Parathyroid adenoma (tissue), 2 donors: ENCODE measurements around the gene PRR19.

ENCODE experiments used
- H2AFZ ChIP-seq: fragments of 300-600 bp; sonication (generic); one replicate; pipeline ENCODE4 v1.7.0; 2017; ENCODE audit warnings: antibody characterized with exemption, mild to moderate bottlenecking
- H3K27ac ChIP-seq: fragments of 300-600 bp; sonication (generic); one replicate; pipeline ENCODE4 v1.7.0; 2017
- H3K27me3 ChIP-seq: fragments of 300-600 bp; sonication (generic); one replicate; pipeline ENCODE4 v1.7.0; 2017; ENCODE audit warnings: low read length; ENCODE audit not compliant: control insufficient read depth, insufficient read depth
- H3K36me3 ChIP-seq: fragments of 300-600 bp; sonication (generic); one replicate; pipeline ENCODE4 v1.7.0; 2017; ENCODE audit warnings: low read length; ENCODE audit not compliant: control insufficient read depth, insufficient read depth
- H3K4me1 ChIP-seq: fragments of 300-600 bp; sonication (generic); one replicate; pipeline ENCODE4 v1.7.0; 2017; ENCODE audit warnings: control low read depth
- H3K4me2 ChIP-seq: fragments of 300-600 bp; sonication (generic); one replicate; pipeline ENCODE4 v1.7.0; 2017; ENCODE audit warnings: low read length
- H3K4me3 ChIP-seq: fragments of 300-600 bp; sonication (generic); one replicate; pipeline ENCODE4 v1.7.0; 2017; ENCODE audit warnings: low read depth, low read length
- H3K79me2 ChIP-seq: fragments of 300-600 bp; sonication (generic); one replicate; pipeline ENCODE4 v1.7.0; 2017; ENCODE audit warnings: control low read depth
- H3K9ac ChIP-seq: fragments of 300-600 bp; sonication (generic); one replicate; pipeline ENCODE4 v1.7.0; 2017; ENCODE audit warnings: mild to moderate bottlenecking
- H3K9me3 ChIP-seq: fragments of 300-600 bp; sonication (generic); one replicate; pipeline ENCODE4 v1.7.0; 2017; ENCODE audit warnings: low read length; ENCODE audit not compliant: control insufficient read depth
- TF ChIP-seq, protein P1 (sequence below): fragments of 300-600 bp; sonication (generic); IDR thresholded peaks from one replicate; pipeline ENCODE4 v1.7.0; 2017; ENCODE audit warnings: antibody characterized with exemption, mild to moderate bottlenecking
- donor health status: primary hyperparathyroidism.

PRR19 gene

GRCh38 chr19:42289556-42290041 lies 12.3 kb upstream of the PRR19 start:
- Histone ChIP-seq H3K9ac (no peak overlapping the region), H3K79me2 (no peaks in the 10 kb centered on the region), H3K27me3 (no peaks in the 10 kb centered on the region), H3K4me3 (no peak overlapping the region), H2AFZ (no peak overlapping the region), H3K27ac (no peak overlapping the region), H3K9me3 (no peaks in the 10 kb centered on the region), H3K4me1 (peaks cover 19% of the 10 kb centered on the region), H3K4me2 (no peak overlapping the region), H3K36me3 (no peaks in the 10 kb centered on the region)
- TF ChIP-seq, protein P1, sequence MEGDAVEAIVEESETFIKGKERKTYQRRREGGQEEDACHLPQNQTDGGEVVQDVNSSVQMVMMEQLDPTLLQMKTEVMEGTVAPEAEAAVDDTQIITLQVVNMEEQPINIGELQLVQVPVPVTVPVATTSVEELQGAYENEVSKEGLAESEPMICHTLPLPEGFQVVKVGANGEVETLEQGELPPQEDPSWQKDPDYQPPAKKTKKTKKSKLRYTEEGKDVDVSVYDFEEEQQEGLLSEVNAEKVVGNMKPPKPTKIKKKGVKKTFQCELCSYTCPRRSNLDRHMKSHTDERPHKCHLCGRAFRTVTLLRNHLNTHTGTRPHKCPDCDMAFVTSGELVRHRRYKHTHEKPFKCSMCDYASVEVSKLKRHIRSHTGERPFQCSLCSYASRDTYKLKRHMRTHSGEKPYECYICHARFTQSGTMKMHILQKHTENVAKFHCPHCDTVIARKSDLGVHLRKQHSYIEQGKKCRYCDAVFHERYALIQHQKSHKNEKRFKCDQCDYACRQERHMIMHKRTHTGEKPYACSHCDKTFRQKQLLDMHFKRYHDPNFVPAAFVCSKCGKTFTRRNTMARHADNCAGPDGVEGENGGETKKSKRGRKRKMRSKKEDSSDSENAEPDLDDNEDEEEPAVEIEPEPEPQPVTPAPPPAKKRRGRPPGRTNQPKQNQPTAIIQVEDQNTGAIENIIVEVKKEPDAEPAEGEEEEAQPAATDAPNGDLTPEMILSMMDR: no peak

DNA sequence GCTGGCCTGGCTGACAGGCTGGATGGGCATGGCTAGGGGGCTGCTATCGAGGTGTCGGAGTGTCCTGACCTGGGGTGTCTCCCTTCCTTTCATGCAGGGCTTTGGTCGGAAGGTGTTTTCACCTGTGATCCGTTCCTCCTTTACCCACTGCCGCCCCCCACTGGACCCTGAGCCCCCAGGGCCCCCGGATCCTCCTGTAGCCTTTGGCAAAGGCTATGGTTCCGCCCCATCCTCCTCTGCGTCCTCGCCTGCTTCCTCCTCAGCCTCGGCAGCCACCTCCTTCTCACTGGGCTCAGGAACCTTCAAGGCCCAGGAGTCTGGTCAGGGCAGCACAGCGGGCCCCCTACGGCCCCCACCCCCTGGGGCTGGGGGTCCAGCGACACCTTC lies 11.8 kb upstream of the PRR19 start:
- H3K4me1 ChIP-seq: peaks cover 14% of the 10 kb centered on the region
- no peaks in the 10 kb centered on the region for H3K27me3 ChIP-seq
- H3K27ac ChIP-seq: no peak overlapping the region
- H3K9ac ChIP-seq: no peak overlapping the region
- H2AFZ ChIP-seq: no peak overlapping the region
- H3K4me3 ChIP-seq: no peak overlapping the region
- H3K9me3 ChIP-seq: no peaks in the 10 kb centered on the region
- H3K4me2 ChIP-seq: no peak overlapping the region
- TF ChIP-seq, protein P1: no peak
- H3K79me2 ChIP-seq: no peaks in the 10 kb centered on the region
- no peaks in the 10 kb centered on the region for H3K36me3 ChIP-seq

DNA sequence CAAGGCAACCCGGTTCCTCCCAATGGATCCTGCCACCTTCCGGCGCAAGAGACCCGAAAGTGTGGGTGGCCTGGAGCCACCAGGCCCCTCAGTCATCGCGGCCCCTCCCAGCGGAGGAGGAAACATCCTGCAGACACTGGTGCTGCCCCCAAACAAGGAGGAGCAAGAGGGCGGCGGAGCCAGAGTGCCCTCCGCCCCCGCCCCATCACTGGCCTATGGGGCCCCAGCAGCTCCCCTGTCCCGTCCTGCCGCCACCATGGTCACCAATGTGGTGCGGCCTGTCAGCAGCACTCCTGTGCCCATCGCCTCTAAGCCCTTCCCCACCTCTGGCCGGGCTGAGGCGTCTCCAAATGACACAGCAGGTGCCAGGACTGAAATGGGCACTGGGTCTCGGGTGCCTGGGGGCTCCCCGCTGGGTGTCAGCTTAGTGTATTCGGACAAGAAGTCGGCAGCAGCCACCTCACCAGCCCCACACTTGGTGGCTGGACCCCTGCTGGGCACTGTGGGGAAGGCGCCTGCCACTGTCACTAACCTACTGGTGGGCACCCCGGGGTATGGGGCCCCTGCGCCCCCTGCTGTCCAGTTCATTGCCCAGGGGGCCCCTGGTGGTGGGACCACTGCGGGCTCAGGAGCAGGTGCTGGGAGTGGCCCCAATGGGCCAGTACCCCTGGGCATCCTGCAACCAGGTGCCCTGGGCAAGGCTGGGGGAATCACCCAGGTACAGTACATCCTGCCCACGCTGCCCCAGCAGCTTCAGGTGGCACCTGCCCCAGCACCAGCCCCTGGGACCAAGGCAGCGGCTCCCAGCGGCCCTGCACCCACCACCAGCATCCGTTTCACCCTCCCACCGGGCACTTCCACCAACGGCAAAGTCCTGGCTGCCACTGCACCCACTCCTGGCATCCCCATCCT lies 11.2 kb upstream of the PRR19 start:
- Histone ChIP-seq H2AFZ (no peak overlapping the region), H3K79me2 (no peaks in the 10 kb centered on the region), H3K4me2 (no peak overlapping the region), H3K27me3 (no peaks in the 10 kb centered on the region), H3K9me3 (no peaks in the 10 kb centered on the region), H3K4me3 (no peak overlapping the region), H3K27ac (no peak overlapping the region), H3K36me3 (no peaks in the 10 kb centered on the region), H3K9ac (no peak overlapping the region), H3K4me1 (peaks cover 9% of the 10 kb centered on the region)
- TF ChIP-seq, protein P1: peak; percentile 48

- H3K36me3 ChIP-seq: no peaks in the 10 kb centered on the region
- H3K4me1 ChIP-seq: peaks cover 3% of the 10 kb centered on the region
- TF ChIP-seq, protein P1: no peak
Measured at GRCh38 chr19:42291435-42291810, 10.5 kb upstream of the PRR19 start.

More at GRCh38 chr19:42291435-42291810, 10.5 kb upstream of the PRR19 start:
- no peaks in the 10 kb centered on the region for H3K27me3 ChIP-seq
- no peaks in the 10 kb centered on the region for H3K9me3 ChIP-seq
- H3K27ac ChIP-seq: no peak overlapping the region
- H3K79me2 ChIP-seq: no peaks in the 10 kb centered on the region
- no peak overlapping the region for H2AFZ ChIP-seq
- H3K4me2 ChIP-seq: no peak overlapping the region
- H3K4me3 ChIP-seq: no peak overlapping the region
- H3K9ac ChIP-seq: no peak overlapping the region
